ENCODE data around the gene LRPAP1. TPM values are rescaled to one million over a fixed set of nuclear protein-coding genes. Genes with fewer than 3 reads are reported as not detected.

The LRPAP1 gene
- polyA plus RNA-seq, 1 of the 3 experiments (the other 2 are of a cell fraction) = 209 TPM

GRCh38 chr4:3523628-3524221, 8.5 kb downstream of the LRPAP1 start:
- no peak for TF ChIP-seq RAD21 (IDR thresholded peaks at IDR 0.05; ENCODE audit: low read length)
- TF ChIP-seq, protein P1, sequence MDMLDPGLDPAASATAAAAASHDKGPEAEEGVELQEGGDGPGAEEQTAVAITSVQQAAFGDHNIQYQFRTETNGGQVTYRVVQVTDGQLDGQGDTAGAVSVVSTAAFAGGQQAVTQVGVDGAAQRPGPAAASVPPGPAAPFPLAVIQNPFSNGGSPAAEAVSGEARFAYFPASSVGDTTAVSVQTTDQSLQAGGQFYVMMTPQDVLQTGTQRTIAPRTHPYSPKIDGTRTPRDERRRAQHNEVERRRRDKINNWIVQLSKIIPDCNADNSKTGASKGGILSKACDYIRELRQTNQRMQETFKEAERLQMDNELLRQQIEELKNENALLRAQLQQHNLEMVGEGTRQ (IDR thresholded peaks at IDR 0.05; ENCODE audit: borderline replicate concordance, low read depth, low read length) = no peak
- TF ChIP-seq FOXJ3 (CRISPR knock-in tag; IDR thresholded peaks at IDR 0.05) = no peak
- TF ChIP-seq, protein P2, sequence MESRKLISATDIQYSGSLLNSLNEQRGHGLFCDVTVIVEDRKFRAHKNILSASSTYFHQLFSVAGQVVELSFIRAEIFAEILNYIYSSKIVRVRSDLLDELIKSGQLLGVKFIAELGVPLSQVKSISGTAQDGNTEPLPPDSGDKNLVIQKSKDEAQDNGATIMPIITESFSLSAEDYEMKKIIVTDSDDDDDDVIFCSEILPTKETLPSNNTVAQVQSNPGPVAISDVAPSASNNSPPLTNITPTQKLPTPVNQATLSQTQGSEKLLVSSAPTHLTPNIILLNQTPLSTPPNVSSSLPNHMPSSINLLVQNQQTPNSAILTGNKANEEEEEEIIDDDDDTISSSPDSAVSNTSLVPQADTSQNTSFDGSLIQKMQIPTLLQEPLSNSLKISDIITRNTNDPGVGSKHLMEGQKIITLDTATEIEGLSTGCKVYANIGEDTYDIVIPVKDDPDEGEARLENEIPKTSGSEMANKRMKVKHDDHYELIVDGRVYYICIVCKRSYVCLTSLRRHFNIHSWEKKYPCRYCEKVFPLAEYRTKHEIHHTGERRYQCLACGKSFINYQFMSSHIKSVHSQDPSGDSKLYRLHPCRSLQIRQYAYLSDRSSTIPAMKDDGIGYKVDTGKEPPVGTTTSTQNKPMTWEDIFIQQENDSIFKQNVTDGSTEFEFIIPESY (IDR thresholded peaks at IDR 0.05; ENCODE audit: borderline replicate concordance, low read depth) = no peak
- TF ChIP-seq, protein P3, sequence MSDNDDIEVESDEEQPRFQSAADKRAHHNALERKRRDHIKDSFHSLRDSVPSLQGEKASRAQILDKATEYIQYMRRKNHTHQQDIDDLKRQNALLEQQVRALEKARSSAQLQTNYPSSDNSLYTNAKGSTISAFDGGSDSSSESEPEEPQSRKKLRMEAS (IDR thresholded peaks at IDR 0.05; ENCODE audit: low read depth) = no peak
- no peak for TF ChIP-seq EP300 (IDR thresholded peaks at IDR 0.05; ENCODE audit: borderline replicate concordance in 1 of 2, low read depth in 1 of 2, low read length in 1 of 2)
- no peaks in the 10 kb centered on the region for H3K27me3 ChIP-seq (ENCODE audit: insufficient read depth)
- no peak overlapping the region for H3K27ac ChIP-seq (ENCODE audit: low read depth in 2 of 2, low read length in 1 of 2)
- no peaks in the 10 kb centered on the region for H3K9me2 ChIP-seq
- H3K4me3 ChIP-seq (ENCODE audit: low read depth in 2 of 2, low read length in 1 of 2) = no peak overlapping the region
- 95% methylated on average over 8 of the region's 24 CpGs for WGBS (ENCODE audit: low lambda C conversion rate)
- CTCF ChIA-PET = no interaction called here
- H4K20me1 ChIP-seq (ENCODE audit: insufficient read depth) = peaks cover 27% of the 10 kb centered on the region
- no peak for DNase-seq
- H3K79me2 ChIP-seq (ENCODE audit: insufficient read depth) = peaks cover 15% of the 10 kb centered on the region
- H3F3A ChIP-seq (replicated peaks; ENCODE audit: insufficient read depth) = no peaks in the 10 kb centered on the region
- no peaks in the 10 kb centered on the region for H3K9me3 ChIP-seq
- peaks cover 0 to 77% of the 10 kb centered on the region in 2 experiments for H3K36me3 ChIP-seq (replicated peaks in 1 of 2; ENCODE audit: control insufficient read depth in 1 of 2, insufficient read depth in 2 of 2, low read length in 1 of 2)
- H3K9ac ChIP-seq = no peak overlapping the region
- H3K4me2 ChIP-seq = no peak overlapping the region
- POLR2A ChIA-PET = no interaction called here
- H2AFZ ChIP-seq (ENCODE audit: low read depth) = no peak overlapping the region
- H3K4me1 ChIP-seq (ENCODE audit: control insufficient read depth in 1 of 2, insufficient read depth in 2 of 2, low read depth in 1 of 2, low read length in 1 of 2) = no peaks in the 10 kb centered on the region; a peak in 1 of 4 replicates

GRCh38 chr4:3523146-3523627, 9.0 kb downstream of the LRPAP1 start:
- CTCF ChIA-PET = no interaction called here
- Histone ChIP-seq H3K79me2 (ENCODE audit: insufficient read depth) (peaks cover 10% of the 10 kb centered on the region), H3K27me3 (ENCODE audit: insufficient read depth) (no peaks in the 10 kb centered on the region), H3K27ac (ENCODE audit: low read depth in 2 of 2, low read length in 1 of 2) (no peak overlapping the region), H3K4me1 (ENCODE audit: control insufficient read depth in 1 of 2, insufficient read depth in 2 of 2, low read depth in 1 of 2, low read length in 1 of 2) (no peaks in the 10 kb centered on the region; a peak in 1 of 4 replicates), H4K20me1 (ENCODE audit: insufficient read depth) (peaks cover 22% of the 10 kb centered on the region), H3K36me3 (replicated peaks in 1 of 2; ENCODE audit: control insufficient read depth in 1 of 2, insufficient read depth in 2 of 2, low read length in 1 of 2) (peaks cover 0 to 76% of the 10 kb centered on the region in 2 experiments), H3K4me3 (ENCODE audit: low read depth in 2 of 2, low read length in 1 of 2) (no peak overlapping the region), H2AFZ (ENCODE audit: low read depth) (no peak overlapping the region), H3F3A (replicated peaks; ENCODE audit: insufficient read depth) (no peaks in the 10 kb centered on the region), H3K9me3 (no peaks in the 10 kb centered on the region), H3K4me2 (no peak overlapping the region), H3K9me2 (no peaks in the 10 kb centered on the region), H3K9ac (no peak overlapping the region)
- 92% methylated on average over 10 of the region's 10 CpGs for WGBS (ENCODE audit: low lambda C conversion rate)
- DNase-seq = no peak
- TF ChIP-seq FOXJ3 (CRISPR knock-in tag; IDR thresholded peaks at IDR 0.05) = no peak
- TF ChIP-seq SMC3 (IDR thresholded peaks at IDR 0.05; ENCODE audit: low read depth, low read length) = no peak
- no peak for TF ChIP-seq PBX3 (IDR thresholded peaks at IDR 0.05)
- no peak for TF ChIP-seq GATA2 (CRISPR knock-in tag; IDR thresholded peaks at IDR 0.05)
- no peak for TF ChIP-seq CTCF (IDR thresholded peaks at IDR 0.05)
- TF ChIP-seq MXI1 (IDR thresholded peaks at IDR 0.05; ENCODE audit: low read depth, low read length) = no peak
- TF ChIP-seq TCF12 (IDR thresholded peaks at IDR 0.05) = no peak
- no peak for TF ChIP-seq REST (IDR thresholded peaks at IDR 0.05; ENCODE audit: low read depth, low read length)
- no peak for TF ChIP-seq POLR2AphosphoS5 (IDR thresholded peaks at IDR 0.05; ENCODE audit: low read depth, low read length)
- TF ChIP-seq YY1 (IDR thresholded peaks at IDR 0.05; ENCODE audit: low read depth) = no peak
- no peak for TF ChIP-seq RAD21 (IDR thresholded peaks at IDR 0.05; ENCODE audit: low read length)
- TF ChIP-seq EZH2phosphoT487 (IDR thresholded peaks at IDR 0.05; ENCODE audit: borderline replicate concordance, low read depth) = no peak
- POLR2A ChIA-PET = no interaction called here

Data from SK-N-SH (cell line).